Measurements from ENCODE around the gene RAB39A.

DNA sequence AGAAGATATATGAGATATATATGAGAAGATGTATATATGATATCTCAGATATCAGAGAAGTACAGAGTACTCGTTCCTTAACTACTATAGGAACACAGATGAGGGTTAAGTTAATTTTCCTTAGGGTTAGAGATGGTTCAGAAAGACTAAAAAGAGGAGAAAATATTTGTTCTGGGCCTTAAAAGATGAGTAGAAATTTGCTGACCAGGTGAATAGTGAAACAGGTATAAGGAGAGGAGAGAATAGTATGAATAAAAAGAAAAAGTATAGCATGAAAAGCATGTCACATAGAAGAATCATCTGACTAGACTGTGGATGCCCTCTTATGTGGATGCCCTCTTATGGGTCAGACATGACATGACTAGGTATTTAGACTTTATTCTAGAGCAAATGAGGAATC lies 6.3 kb upstream of the RAB39A start:
- TF ChIP-seq, protein P1, sequence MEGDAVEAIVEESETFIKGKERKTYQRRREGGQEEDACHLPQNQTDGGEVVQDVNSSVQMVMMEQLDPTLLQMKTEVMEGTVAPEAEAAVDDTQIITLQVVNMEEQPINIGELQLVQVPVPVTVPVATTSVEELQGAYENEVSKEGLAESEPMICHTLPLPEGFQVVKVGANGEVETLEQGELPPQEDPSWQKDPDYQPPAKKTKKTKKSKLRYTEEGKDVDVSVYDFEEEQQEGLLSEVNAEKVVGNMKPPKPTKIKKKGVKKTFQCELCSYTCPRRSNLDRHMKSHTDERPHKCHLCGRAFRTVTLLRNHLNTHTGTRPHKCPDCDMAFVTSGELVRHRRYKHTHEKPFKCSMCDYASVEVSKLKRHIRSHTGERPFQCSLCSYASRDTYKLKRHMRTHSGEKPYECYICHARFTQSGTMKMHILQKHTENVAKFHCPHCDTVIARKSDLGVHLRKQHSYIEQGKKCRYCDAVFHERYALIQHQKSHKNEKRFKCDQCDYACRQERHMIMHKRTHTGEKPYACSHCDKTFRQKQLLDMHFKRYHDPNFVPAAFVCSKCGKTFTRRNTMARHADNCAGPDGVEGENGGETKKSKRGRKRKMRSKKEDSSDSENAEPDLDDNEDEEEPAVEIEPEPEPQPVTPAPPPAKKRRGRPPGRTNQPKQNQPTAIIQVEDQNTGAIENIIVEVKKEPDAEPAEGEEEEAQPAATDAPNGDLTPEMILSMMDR (IDR thresholded peaks at IDR 0.05): no peak
- no peak for TF ChIP-seq POLR2A (IDR thresholded peaks at IDR 0.05)
